ENCODE results near the gene HIPK2.
A peak's percentile ranks its signal among the peaks of the same experiment; 100 is the strongest.

HIPK2 gene

DNA sequence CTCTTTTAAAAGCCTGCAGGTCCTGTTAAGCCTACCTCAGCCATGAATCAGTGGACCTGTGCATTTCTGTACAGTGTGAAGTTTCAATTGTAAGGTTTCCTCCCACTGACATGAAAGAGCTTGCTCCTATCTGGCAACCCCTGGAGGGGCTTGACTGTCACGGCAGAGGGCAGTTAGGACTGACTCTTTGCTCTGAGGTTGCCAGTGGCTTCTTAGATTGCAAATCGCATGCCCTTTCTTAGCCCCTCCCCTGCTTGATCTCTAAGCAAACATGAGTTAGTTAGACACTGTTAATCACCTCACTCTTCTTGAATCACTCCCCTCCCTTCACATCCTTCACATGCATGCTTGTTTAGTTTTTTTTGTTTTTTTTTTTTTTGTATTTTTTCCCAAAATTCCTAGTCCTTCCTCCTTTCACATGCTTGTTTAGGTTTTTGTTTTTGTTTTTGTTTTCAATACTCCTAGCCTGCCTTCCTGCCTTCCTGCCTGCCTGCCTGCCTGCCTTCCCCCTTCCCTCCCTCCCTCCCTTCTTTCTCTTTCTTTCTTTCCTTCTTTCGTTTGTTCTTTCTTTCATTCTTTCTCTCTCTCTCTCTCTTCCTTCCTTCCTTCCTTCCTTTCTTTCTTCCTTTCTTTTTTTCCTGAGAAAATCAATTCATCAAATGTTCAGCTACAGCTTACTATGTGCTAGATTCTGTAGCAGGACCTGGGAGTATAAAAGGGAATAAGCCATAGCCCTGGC is 6.0 kb upstream of the HIPK2 start:
- no peak for DNase-seq (ENCODE audit: low read depth in 3 of 3, low spot score in 1 of 3)

DNA sequence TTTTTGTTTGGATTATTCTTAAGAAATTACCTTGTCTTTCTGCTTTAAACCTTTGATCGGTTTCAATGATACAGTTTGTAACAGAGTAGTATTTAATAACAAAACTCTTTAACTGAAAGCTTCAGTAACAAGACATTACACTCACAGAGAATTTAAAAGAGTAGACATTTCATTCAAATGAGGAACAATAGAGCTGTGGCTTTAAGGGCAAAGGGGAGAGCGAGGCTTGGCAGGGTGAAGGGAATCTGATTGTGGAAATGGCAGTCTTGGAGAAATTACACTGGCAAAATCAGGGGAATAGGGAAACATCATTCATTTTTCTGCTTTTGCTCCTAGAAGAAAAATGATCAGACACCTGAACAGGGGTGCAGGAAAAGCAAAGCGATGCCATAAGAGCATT is 5.1 kb upstream of the HIPK2 start:
- DNase-seq (ENCODE audit: low read depth in 3 of 3, low spot score in 1 of 3): no peak

DNA sequence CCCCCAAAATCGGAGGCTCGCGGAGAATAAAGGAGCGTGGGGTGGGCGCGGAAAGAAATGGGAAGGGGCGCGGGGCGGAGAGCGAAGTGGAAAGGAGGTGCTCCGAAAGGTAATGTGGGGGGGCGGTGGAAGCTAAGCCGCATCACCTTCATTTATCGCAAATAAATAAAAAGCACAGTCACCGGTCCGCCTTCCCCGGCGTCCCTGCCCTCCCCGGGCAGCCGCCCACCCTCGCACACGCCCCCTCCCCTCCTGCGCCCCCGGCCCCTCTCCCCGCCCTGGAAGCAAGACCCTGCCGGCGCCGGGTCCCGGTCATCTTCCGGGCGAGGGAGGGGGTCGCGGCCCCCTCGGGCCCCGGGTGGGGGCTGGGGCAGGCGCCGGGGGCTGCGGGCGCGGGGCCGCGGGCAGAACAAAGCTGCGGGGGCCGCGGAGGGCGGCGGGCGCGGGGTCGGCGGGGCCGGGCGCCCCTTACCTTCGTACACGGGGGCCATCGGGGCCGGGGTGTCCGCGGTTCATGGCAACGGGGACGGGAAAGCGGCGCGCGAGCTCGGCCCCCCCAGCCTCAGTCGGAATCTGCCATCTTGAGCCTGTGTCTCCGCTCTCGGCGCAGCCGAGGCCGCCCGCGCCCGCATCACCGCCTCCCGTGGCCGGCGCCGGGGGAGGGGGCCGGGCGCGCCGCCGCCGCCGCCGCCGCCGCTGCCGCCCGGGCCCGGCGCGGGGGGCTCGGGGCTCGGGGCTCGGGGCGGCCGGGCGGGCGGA is 486 bp downstream of the HIPK2 start:
- DNase-seq (ENCODE audit: low read depth in 3 of 3, low spot score in 1 of 3): peak in 1 of 3 donors; percentile 26

DNA sequence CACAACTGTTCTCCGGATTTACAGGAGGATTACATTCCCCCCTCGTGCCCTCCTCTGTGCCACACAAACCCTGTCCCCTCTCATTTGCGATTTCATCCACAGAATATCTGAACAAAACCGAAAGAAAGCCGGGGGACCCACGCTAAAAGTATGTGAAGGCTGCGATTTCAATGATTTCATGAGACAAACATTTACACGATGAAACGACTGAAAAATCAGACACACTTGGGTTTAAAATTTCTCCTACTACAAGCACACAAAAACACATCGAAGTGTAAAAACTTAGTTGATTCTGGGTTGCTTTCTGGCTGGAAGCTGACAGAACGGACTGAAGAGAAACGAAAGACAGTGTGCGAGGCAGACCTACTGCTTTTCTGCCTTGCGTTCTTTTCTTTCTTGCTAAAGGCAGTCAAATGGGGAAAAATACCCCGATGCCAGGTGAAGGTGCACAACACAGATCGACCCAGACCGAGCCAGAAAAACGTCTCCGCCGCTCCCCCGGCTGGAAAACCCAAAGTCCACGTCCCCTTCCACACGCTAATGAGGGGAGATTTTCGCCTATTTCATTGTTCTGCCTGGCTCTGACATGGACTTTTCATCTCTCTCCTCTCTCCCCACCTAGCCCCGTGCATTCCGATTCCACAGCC is 1.2 kb downstream of the HIPK2 start:
- no peak for DNase-seq (ENCODE audit: low read depth in 3 of 3, low spot score in 1 of 3)

DNA sequence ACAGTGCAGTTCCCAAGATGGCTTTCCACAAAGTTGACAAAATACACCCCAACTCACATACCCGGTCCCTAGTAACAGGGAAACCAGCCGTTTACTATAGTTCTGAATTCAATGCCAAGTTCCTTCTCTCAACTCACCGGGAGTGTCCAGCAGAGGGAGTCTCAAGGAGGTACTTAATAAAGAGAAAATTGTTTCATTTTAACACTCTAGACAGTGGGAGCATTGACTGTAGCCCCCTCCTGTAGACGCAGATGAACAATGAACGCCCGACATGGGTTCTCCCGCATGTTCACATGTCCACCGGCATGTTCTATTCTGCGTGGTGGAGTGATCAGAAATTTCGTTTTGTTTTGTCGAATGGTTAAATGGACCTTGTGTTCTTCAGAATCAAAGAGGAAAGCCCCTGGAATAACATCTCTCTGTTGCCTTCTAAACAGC is 1.9 kb downstream of the HIPK2 start:
- peak in 1 of 3 donors; percentile 11 for DNase-seq (ENCODE audit: low read depth in 3 of 3, low spot score in 1 of 3)

DNA sequence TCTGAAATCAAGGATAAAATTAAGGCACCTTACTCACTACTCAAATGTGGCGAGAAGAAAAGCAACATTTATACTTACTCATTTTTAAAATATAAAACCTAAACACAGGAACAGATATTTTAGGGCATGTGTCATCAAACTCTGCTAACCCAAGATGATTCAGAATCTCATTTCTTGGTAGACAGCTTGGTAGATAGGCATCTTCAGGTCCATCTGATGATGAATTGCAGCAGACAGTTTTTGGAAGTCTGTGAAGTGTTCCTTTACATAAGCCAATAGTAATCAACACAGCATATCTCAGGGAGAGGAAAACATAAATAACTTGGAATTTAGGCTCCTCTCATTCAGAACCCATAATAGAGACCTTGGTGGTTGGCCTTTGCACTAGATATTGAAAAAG is 3.4 kb downstream of the HIPK2 start:
- no peak for DNase-seq (ENCODE audit: low read depth in 3 of 3, low spot score in 1 of 3)

DNA sequence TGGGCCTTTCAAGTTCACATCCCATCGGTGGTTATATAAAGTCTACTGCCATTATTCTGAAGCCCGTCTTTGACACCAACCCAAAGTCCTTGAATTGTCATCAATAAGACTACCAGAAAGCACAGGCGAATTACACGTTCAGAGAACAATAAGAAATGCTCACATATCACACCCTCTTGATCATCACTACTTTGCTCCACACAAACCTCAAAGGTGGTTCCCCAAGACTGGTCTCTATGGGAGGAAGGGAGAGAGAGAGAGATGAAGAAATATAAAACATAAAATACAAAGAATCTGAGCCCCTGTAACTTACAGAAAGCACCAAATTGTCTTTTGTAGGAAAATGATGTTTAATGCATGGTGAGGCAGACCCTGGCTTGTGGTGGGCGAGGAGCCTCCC is 4.4 kb downstream of the HIPK2 start:
- no peak for DNase-seq (ENCODE audit: low read depth in 3 of 3, low spot score in 1 of 3)

DNA sequence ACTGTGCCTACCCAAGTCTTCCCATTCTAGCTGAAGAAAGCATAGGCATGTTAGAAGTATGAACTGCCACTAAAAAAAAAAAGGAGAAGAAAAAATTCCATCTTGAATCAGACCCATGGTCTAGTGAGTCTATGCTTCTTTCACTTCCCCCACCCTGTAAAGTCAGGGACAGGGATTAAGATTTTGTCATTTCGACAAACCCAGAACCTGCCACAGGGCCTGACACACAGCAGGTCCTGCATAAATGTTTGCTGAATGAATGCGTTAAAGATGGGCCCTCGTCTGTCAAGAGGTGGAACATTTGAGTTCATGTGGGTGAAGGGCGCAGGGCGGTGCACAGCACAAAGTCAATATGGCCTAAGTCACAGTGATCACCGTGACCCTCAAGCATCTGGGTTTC is 4.9 kb downstream of the HIPK2 start:
- DNase-seq (ENCODE audit: low read depth in 3 of 3, low spot score in 1 of 3): no peak

DNA sequence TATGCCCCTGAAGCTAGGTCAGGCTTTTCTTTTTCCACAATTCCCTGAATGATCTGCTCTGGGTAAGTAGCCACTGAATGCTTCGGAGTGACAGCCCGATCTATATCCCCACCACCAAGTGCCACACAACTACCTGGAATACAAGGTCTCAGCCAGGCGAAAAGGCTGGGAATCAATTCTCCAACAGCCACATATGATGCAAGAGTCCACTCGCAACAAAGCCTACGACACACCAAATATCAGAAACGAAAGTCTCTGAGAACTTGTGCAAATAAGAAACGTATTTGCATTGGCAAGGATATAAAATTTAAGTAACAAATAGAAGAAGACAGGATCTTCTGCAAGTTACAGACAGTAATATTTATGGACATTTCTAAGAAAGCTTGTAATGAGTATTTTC is 5.7 kb downstream of the HIPK2 start:
- DNase-seq (ENCODE audit: low read depth in 3 of 3, low spot score in 1 of 3): no peak

DNA sequence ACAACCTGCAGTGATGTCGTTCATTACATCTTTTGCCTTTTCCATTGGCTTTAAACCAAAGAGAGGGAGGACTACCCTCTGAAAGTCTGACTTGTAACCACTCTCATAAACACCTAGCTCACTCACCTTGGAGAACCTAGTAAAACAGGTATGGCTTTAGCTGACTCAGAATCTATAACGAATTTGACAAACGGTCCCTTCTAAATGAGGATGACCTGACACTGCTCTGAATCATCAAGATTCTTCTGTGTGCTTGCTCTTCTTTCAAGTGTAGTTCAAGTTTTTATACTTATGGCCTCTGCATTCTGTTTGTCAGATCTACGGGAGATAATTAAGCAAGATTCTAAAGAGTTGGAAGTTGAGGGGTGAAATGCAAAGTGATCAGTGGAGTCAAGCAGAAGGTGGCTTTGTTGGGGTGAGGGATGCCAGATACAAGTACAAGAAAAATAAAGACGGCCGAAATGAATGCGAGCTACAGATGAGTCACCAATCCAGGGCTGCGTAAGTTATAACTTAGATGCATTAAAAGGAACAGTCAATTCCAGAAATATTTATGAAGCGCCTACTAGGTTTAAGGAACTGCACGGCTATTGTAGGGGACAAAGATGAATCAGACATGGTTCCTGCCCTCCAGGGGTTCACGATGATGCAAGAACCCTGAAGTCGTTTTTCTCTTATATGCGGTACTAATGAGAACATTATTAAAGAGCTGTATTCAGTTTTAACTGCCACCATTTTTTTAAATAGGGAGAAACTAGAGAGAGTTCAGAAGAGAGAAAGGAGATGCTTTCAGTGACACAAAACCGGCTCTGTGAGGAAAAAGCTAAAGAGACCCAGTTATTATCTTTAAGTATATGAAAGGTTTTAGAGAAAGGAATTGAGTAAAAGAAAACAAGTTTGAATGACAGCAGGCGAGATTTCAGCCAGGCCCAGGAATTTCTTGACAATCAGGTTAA is 6.5 kb downstream of the HIPK2 start:
- DNase-seq (ENCODE audit: low read depth in 3 of 3, low spot score in 1 of 3): no peak

DNA sequence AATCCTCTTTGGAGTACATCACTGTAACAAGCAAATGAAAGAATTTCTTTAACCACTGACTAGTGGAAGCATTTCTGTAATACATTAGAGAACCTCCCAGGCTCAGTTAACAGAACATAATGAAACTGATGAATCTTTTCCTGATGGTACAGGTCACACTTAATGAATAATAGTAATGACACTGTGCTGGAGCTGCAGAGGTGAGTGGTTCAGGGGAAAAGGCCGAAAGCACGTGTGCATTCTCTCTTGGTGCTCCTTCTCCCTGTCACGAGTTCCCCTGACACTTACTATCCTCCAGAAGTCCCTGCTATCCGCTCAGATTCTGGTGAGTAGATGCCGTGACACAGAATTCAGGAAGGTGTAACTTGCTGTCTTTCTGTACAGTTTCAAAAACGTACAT is 8.0 kb downstream of the HIPK2 start:
- DNase-seq (ENCODE audit: low read depth in 3 of 3, low spot score in 1 of 3): no peak

DNA sequence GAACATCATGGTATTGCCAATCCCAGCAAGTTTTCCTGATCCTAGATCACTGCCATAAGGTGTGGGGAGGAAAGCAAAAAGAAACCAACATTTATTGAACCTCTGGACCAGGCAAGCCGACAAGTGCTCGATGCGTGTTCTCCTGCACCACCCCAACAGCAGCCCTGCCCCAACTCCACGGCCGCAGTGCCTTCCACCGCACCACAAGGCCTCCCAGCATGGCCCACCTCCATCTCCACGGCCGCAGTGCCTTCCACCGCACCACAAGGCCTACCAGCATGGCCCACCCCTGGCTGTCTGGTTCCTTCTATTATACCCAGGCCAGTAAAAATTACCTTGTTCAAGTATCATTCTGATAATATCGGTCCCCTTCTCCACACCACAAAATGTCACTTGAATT is 8.7 kb downstream of the HIPK2 start:
- no peak for DNase-seq (ENCODE audit: low read depth in 3 of 3, low spot score in 1 of 3)

DNA sequence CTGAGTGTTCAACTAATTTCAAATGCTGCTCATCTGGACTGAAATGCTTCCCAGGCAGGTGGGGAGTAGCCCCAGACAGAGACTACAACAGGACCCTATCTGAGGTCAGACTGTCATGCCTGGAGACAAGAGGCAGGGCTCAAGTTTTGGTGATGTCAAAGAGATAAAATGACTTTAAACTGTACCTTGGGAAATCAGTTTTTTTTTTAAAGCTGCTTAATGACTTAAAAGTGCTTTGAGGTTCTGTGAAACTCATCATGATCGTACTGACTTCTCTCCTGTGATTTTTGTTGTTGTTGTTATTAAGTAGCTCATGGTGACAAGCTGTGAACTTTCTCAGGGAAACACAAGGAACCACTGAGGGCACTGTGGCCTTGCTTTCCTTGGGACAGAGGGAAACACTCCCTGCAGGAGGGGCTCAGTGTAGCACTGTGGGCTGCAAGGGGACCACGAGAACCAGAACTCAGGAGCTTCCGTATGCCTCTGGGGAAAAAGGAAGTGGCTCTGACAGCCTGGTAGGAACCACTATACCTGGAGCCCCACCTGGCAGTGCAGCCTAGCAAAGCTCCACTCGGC is 9.5 kb downstream of the HIPK2 start:
- no peak for DNase-seq (ENCODE audit: low read depth in 3 of 3, low spot score in 1 of 3)

DNA sequence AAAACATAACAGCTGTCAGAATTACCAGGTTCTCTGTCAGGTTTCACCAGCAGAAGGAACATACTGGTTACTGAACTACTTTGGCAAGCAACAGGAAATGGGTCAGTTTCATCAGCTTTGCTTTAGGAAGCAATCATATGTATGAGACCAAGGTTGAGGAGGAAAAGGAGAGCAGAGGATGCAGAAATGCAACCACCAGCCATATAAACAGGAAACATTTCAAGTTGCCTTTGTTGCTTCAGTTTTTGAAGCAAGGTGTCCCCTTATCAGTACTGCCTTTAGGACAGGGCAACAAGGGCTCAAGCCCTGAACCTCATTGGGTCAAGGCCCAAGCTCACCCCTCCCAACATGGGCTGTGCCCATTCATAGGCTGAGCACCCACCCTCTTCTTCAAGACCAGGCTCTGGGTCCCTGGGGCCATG is 10.2 kb downstream of the HIPK2 start:
- no peak for DNase-seq (ENCODE audit: low read depth in 3 of 3, low spot score in 1 of 3)

DNA sequence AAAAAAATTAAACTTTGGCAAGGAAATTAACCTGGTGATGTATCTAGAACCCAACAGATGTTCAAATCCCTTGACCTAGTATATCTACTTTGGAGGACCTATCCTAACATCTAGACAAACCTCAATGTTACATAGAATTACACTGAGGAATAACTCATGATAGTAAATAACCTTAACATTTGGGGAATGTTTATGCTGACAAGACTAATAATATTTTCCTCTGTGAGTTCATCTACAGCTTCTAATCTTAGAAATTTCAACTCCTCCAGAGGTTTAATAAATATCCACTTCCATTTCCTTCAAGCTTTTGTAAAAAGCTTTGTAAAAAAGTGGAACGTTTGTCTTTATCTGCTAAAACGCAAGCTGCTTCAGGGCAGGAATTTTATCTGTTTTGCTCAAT is 12.7 kb downstream of the HIPK2 start:
- no peak for DNase-seq (ENCODE audit: low read depth in 3 of 3, low spot score in 1 of 3)

DNA sequence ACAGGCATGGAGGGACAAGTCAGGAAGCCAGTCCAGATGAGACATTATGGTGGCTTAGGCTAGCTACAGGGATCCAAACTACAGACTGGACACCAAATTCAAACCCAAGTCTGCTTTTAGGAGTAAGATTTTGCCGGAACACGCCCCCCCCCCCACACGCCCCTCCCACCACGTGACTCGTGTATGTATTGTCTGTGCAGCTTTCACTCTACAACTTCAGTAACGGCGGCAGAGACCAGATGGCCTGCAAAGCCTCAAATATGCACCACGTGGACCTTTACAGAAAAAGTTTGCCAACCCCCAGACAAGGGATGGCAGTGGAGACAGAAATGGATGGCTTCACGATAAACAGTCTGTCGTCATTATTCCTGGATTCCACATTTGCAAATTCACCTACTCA is 14.5 kb downstream of the HIPK2 start:
- DNase-seq (ENCODE audit: low read depth in 3 of 3, low spot score in 1 of 3): no peak

DNA sequence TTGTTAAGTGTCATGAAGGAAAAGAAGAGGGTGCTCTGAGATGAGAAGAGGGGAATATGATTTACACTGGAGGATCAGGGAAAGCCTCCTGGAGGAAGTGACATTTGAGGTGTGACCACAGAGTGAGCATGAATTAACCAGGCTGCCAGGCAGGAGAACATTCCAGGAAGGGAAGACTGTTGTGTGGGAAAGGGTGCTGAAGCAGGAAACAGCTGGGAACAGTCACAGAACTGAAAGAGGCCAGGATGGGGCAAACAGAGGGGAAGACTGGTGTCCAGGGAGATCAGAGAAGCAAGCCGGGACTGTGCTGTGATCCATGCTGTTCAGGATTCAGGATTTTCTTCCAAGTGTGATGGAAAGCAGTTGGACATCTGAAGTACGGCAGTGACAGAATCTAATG is 14.9 kb downstream of the HIPK2 start:
- no peak for DNase-seq (ENCODE audit: low read depth in 3 of 3, low spot score in 1 of 3)

DNA sequence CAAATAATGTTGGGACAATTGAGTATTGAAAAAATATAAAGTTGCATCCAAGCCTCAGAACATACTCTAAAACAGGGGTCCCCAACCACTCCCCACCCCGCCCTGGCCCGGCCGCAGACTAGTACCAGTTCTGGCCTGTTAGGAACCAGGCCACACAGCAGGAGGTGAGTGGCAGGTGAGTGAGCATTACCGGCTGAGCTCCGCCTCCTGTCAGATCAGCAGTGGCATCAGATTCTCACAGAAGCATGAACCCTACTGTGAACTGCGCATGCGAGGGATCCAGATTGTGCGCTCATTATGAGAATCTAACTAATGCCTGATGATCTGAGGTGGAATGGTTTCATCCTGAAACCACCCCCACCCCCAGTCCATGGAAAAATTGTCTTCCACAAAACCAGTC is 19.4 kb downstream of the HIPK2 start:
- DNase-seq (ENCODE audit: low read depth in 3 of 3, low spot score in 1 of 3): no peak

DNA sequence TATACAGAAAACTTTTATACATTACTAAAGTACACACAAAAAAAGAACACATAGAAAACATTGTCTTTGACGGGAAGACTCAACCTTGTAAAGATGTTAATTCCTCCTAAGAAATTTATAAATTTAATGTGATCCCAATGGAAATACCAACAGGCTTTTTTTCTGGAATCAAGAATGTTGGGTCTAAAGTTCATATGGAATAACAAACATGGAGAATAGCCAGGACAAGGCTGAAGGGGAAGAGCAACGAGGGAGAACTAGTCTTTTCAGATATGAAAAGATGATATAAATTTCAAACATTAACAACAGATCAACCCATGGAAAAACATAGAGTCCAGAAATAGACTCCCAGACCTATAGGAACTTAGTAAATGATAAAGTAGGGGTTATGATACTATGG is 19.8 kb downstream of the HIPK2 start:
- DNase-seq (ENCODE audit: low read depth in 3 of 3, low spot score in 1 of 3): no peak

DNA sequence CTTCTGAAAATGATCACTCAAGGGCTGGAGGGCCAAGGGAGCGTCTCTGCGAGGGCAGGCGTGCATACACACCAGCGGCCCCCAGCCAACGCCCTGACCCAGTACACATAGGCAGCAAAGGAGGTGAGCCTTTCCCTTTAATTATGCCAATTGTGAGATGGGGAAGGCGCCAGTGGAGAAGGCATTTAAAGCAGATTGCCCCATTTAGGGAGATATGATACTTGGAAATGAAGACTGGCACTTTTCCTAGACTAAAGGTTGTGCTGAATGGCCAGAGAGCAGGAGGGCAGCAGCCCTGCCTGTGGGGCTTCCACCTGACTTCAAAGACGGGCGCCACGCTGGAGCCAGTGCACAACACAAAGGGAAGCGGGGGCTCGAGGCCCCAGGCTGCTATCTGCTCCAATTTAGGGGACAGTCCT is 24.1 kb downstream of the HIPK2 start:
- no peak for DNase-seq (ENCODE audit: low read depth in 3 of 3, low spot score in 1 of 3)
